ENCODE data around the gene NNT. TPM values are rescaled to one million over a fixed set of nuclear protein-coding genes. Genes with fewer than 3 reads are reported as not detected.

NNT gene
- polyA plus RNA-seq, 3 donors = 17.1 to 47.2 (median 41.2) TPM

- Histone ChIP-seq H4K20me1 (ENCODE audit: insufficient read depth, low read length) (no peaks in the 10 kb centered on the region), H3K9ac (ENCODE audit: insufficient read depth, low read length, poor library complexity, severe bottlenecking) (no peak overlapping the region), H3K4me2 (replicated peaks; ENCODE audit: extremely low read depth, low read length, poor library complexity, severe bottlenecking) (no peak overlapping the region), H3K4me1 (ENCODE audit: control insufficient read depth in 1 of 2, insufficient read depth in 2 of 2, low read length in 2 of 2) (no peaks in the 10 kb centered on the region), H3K9me3 (replicated peaks in 1 of 2; ENCODE audit: control insufficient read depth in 1 of 2, insufficient read depth in 1 of 2, low read length in 2 of 2) (no peaks in the 10 kb centered on the region), H3K4me3 (replicated peaks in 1 of 3; ENCODE audit: low read depth in 2 of 3, low read length in 3 of 3) (no peak overlapping the region), H2AFZ (ENCODE audit: insufficient read depth, low read depth, low read length, poor library complexity, severe bottlenecking) (no peak overlapping the region), H3K27ac (ENCODE audit: low read depth in 1 of 2, low read length in 2 of 2) (no peak overlapping the region), H3K36me3 (replicated peaks in 1 of 2; ENCODE audit: control insufficient read depth in 1 of 2, insufficient read depth in 2 of 2, low read length in 2 of 2) (no peaks in the 10 kb centered on the region), H3K27me3 (ENCODE audit: control insufficient read depth in 2 of 2, insufficient read depth in 2 of 2, low read length in 2 of 2) (no peaks in the 10 kb centered on the region), H3K79me2 (ENCODE audit: insufficient read depth, low read length) (no peaks in the 10 kb centered on the region)
- DNase-seq = no peak
- intact Hi-C loops (cut with micrococcal nuclease) = no loop called here
- H3K27ac Mint-ChIP-seq = no peak overlapping the region
- TF ChIP-seq, protein P1, sequence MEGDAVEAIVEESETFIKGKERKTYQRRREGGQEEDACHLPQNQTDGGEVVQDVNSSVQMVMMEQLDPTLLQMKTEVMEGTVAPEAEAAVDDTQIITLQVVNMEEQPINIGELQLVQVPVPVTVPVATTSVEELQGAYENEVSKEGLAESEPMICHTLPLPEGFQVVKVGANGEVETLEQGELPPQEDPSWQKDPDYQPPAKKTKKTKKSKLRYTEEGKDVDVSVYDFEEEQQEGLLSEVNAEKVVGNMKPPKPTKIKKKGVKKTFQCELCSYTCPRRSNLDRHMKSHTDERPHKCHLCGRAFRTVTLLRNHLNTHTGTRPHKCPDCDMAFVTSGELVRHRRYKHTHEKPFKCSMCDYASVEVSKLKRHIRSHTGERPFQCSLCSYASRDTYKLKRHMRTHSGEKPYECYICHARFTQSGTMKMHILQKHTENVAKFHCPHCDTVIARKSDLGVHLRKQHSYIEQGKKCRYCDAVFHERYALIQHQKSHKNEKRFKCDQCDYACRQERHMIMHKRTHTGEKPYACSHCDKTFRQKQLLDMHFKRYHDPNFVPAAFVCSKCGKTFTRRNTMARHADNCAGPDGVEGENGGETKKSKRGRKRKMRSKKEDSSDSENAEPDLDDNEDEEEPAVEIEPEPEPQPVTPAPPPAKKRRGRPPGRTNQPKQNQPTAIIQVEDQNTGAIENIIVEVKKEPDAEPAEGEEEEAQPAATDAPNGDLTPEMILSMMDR (IDR thresholded peaks at IDR 0.05) = no peak
- H3K4me3 Mint-ChIP-seq = no peak overlapping the region
- peaks cover 0 to 2% of the 10 kb centered on the region in 2 donors for H3K36me3 Mint-ChIP-seq
- peaks cover 1 to 5% (median 2%) of the 10 kb centered on the region in 3 donors for H3K27me3 Mint-ChIP-seq (ENCODE audit: low read depth in 3 of 3)
- WGBS (ENCODE audit: insufficient coverage) = no CpG with 5 or more reads among the region's 5 CpGs
- H3K4me1 Mint-ChIP-seq = no peaks in the 10 kb centered on the region
- H3K9me3 Mint-ChIP-seq = peaks cover 0 to 2% (median 0%) of the 10 kb centered on the region in 7 donors
Measured at GRCh38 chr5:43564289-43564850, 38.6 kb upstream of the NNT start.

DNA sequence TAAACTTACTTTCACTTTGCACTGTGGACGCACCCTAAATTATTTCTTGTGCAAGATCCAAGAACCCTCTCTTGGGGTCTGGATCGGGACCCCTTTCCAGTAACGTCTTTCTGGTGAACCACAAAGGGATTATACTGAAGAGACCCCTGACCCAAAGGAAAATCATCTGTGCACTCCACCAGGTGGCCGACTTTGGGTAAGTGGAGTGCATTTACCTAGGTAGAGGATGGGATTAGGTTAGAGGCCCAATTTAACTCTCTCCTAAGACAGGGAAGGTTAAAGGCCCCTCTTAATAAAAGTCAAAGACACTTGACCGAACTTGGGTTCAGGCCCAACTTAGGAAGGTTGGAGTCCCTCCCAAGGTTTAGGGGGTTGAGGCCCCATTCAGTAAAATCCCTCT lies 37.9 kb upstream of the NNT start:
- 85% methylated on average over 4 of the region's 5 CpGs for WGBS (ENCODE audit: insufficient coverage)
- Mint-ChIP-seq H3K27me3 (ENCODE audit: low read depth in 3 of 3) (peaks cover 1 to 5% (median 2%) of the 10 kb centered on the region in 3 donors), H3K36me3 (peaks cover 0 to 2% of the 10 kb centered on the region in 2 donors), H3K4me3 (no peak overlapping the region), H3K9me3 (peaks cover 0 to 2% (median 0%) of the 10 kb centered on the region in 7 donors), H3K27ac (no peak overlapping the region), H3K4me1 (no peaks in the 10 kb centered on the region)
- Histone ChIP-seq H3K9me3 (replicated peaks in 1 of 2; ENCODE audit: control insufficient read depth in 1 of 2, insufficient read depth in 1 of 2, low read length in 2 of 2) (no peaks in the 10 kb centered on the region), H3K27ac (ENCODE audit: low read depth in 1 of 2, low read length in 2 of 2) (no peak overlapping the region), H3K4me1 (ENCODE audit: control insufficient read depth in 1 of 2, insufficient read depth in 2 of 2, low read length in 2 of 2) (no peaks in the 10 kb centered on the region), H3K9ac (ENCODE audit: insufficient read depth, low read length, poor library complexity, severe bottlenecking) (no peak overlapping the region), H3K4me2 (replicated peaks; ENCODE audit: extremely low read depth, low read length, poor library complexity, severe bottlenecking) (no peak overlapping the region), H2AFZ (ENCODE audit: insufficient read depth, low read depth, low read length, poor library complexity, severe bottlenecking) (no peak overlapping the region), H3K36me3 (replicated peaks in 1 of 2; ENCODE audit: control insufficient read depth in 1 of 2, insufficient read depth in 2 of 2, low read length in 2 of 2) (no peaks in the 10 kb centered on the region), H3K27me3 (ENCODE audit: control insufficient read depth in 2 of 2, insufficient read depth in 2 of 2, low read length in 2 of 2) (no peaks in the 10 kb centered on the region), H4K20me1 (ENCODE audit: insufficient read depth, low read length) (no peaks in the 10 kb centered on the region), H3K79me2 (ENCODE audit: insufficient read depth, low read length) (no peaks in the 10 kb centered on the region), H3K4me3 (replicated peaks in 1 of 3; ENCODE audit: low read depth in 2 of 3, low read length in 3 of 3) (no peak overlapping the region)
- TF ChIP-seq, protein P1 (IDR thresholded peaks at IDR 0.05) = no peak
- intact Hi-C loops (cut with micrococcal nuclease) = no loop called here
- no peak for DNase-seq
